Type B pancreatic cell (in vitro differentiated cells): Measurements from ENCODE around the gene EYS. TPM values are rescaled to one million over a fixed set of nuclear protein-coding genes. Genes with fewer than 3 reads are reported as not detected.

ENCODE experiments used
- DNase-seq: peaks from one replicate; pipeline ENCODE4 v3.0.0; 2021; ENCODE audit warnings: mixed read lengths; ENCODE audit not compliant: unreplicated experiment; ENCODE audit errors: extremely low spot score
- H3K27ac Mint-ChIP-seq: 2 replicates; pipeline ENCODE4 v1.8.0; 2021; ENCODE audit warnings: mild to moderate bottlenecking, mixed read lengths
- H3K27me3 Mint-ChIP-seq: 2 replicates; pipeline ENCODE4 v1.8.0; 2021; ENCODE audit warnings: mixed read lengths
- H3K36me3 Mint-ChIP-seq: 2 replicates; pipeline ENCODE4 v1.8.0; 2021; ENCODE audit warnings: mixed read lengths
- H3K4me1 Mint-ChIP-seq: one replicate; pipeline ENCODE4 v1.8.0; 2021; ENCODE audit warnings: mixed read lengths; ENCODE audit not compliant: unreplicated experiment
- H3K4me3 Mint-ChIP-seq: 2 replicates; pipeline ENCODE4 v1.8.0; 2021; ENCODE audit warnings: mild to moderate bottlenecking, mixed read lengths
- H3K9me3 Mint-ChIP-seq: 2 replicates; pipeline ENCODE4 v1.8.0; 2021; ENCODE audit warnings: mixed read lengths
- CTCF ChIP-seq: fragments of 200-600 bp; sonication (generic); conservative IDR thresholded peaks from 2 replicates; pipeline ENCODE4 v1.5.0; 2021; ENCODE audit warnings: antibody characterized with exemption, mild to moderate bottlenecking
- total RNA-seq: library from RNA; stranded (reverse); gene quantifications from 2 replicates; pipeline ENCODE4 v1.2.1, GENCODE V29; 2021; ENCODE audit warnings: low replicate concordance

Gene EYS
- total RNA-seq, 1 donor from 2014 or later, result 1.5 TPM

GRCh38 chr6:63672582-63673129 is 2034.4 kb downstream of the EYS start:
- H3K9me3 Mint-ChIP-seq, result no peaks in the 10 kb centered on the region
- TF ChIP-seq CTCF, result no peak
- DNase-seq, result no peak
- peaks cover 16% of the 10 kb centered on the region for H3K36me3 Mint-ChIP-seq
- no peaks in the 10 kb centered on the region for H3K4me1 Mint-ChIP-seq
- no peak overlapping the region for H3K27ac Mint-ChIP-seq
- H3K4me3 Mint-ChIP-seq, result no peak overlapping the region
- H3K27me3 Mint-ChIP-seq, result no peaks in the 10 kb centered on the region

GRCh38 chr6:63671098-63671754 is 2035.8 kb downstream of the EYS start:
- no peaks in the 10 kb centered on the region for H3K27me3 Mint-ChIP-seq
- H3K27ac Mint-ChIP-seq, result no peak overlapping the region
- no peak for DNase-seq
- no peak overlapping the region for H3K4me3 Mint-ChIP-seq
- no peaks in the 10 kb centered on the region for H3K9me3 Mint-ChIP-seq
- H3K36me3 Mint-ChIP-seq, result peaks cover 19% of the 10 kb centered on the region
- no peaks in the 10 kb centered on the region for H3K4me1 Mint-ChIP-seq
- no peak for TF ChIP-seq CTCF
